ENCODE measurements around the gene BAIAP3.

The BAIAP3 gene

DNA sequence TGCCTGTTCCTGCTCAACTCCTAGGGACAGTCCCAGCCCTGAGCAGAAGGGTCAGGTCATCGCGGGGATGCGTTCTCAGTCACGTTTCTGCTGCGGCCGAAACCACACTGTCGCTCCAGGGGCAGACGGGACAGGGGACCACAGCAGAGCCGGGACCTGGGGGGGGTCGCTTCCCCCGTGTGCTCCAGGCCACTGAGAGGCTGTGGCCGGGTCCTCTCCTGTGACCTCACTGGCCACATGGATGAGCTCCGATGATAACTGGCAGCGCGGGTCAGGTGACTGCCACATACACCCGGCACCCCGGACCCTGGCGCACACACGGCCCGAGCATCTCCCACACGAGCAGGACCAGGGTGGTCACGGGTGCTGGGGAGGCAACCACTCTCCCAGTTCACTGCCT is 31.1 kb downstream of the BAIAP3 start:
- DNase-seq (ENCODE audit: low spot score): no peak
- TF ChIP-seq, protein P1, sequence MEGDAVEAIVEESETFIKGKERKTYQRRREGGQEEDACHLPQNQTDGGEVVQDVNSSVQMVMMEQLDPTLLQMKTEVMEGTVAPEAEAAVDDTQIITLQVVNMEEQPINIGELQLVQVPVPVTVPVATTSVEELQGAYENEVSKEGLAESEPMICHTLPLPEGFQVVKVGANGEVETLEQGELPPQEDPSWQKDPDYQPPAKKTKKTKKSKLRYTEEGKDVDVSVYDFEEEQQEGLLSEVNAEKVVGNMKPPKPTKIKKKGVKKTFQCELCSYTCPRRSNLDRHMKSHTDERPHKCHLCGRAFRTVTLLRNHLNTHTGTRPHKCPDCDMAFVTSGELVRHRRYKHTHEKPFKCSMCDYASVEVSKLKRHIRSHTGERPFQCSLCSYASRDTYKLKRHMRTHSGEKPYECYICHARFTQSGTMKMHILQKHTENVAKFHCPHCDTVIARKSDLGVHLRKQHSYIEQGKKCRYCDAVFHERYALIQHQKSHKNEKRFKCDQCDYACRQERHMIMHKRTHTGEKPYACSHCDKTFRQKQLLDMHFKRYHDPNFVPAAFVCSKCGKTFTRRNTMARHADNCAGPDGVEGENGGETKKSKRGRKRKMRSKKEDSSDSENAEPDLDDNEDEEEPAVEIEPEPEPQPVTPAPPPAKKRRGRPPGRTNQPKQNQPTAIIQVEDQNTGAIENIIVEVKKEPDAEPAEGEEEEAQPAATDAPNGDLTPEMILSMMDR (IDR thresholded peaks at IDR 0.05): no peak
- no peak overlapping the region for H3K4me3 ChIP-seq
- no peak overlapping the region for H3K27ac ChIP-seq

DNA sequence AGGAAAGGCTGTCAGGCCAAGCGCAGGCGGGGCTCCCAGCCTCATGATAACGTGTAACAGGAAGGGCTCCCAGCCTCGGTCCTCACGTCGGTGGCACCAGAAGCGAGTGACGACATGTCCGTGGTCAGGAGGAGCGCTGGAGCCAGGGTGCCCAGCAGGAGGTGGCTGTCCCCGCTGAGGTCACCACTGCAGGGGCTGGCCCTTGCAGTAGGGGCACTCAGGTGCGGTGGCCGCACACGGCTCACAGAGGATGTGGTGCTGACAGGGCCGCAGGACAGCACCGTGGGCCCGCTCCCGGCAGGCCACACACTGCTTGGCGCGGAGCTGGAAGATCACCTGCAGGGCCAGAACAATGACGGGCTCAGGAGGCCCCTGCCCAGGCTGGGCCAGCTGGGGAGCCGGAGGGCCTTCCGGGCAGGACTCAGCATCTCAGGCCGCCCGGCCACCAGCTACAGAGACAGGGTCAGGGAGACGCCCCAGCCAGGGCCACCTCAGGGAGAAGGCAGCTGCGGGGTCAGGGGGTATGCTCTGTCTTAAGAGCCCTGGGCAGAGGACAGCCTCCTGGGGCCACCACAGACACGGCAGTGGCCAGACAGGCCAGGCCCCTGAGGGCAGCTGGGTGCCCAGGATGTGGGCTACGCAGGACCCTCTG is 32.7 kb downstream of the BAIAP3 start:
- H3K4me3 ChIP-seq: no peak overlapping the region
- no peak overlapping the region for H3K27ac ChIP-seq
- TF ChIP-seq, protein P1 (IDR thresholded peaks at IDR 0.05): no peak
- no peak for DNase-seq (ENCODE audit: low spot score)

DNA sequence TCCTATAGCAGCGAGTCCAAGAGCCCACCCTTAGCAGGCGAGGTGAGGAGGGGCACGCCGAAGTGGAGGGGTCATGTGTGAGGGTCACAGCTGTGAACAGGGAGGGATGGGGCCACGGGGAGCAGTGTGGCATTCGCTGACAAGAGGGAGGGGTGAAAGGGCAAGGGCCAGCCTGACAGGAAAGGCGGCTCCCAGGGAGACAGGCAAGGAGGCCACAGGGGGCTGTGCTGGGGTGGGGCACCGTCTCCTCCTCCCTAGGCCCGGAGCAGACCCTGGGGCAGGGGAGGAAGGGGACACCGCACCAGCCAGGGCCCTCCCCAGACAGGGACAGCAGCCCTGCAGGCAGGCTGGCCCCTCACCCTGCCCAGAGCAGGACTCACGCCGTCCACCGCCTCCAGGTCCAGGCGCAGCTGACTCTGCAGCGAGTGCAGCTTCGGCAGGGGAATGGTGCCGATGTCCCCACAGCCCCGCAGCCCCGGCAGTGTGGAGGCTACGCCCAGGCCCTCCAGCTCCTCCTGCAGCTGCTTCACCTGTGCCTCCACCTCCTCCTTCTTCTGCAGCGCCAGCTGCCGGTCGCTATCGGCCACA is 33.4 kb downstream of the BAIAP3 start:
- Histone ChIP-seq H3K27ac (no peak overlapping the region), H3K4me3 (no peak overlapping the region)
- TF ChIP-seq, protein P1 (IDR thresholded peaks at IDR 0.05): no peak
- no peak for DNase-seq (ENCODE audit: low spot score)

DNA sequence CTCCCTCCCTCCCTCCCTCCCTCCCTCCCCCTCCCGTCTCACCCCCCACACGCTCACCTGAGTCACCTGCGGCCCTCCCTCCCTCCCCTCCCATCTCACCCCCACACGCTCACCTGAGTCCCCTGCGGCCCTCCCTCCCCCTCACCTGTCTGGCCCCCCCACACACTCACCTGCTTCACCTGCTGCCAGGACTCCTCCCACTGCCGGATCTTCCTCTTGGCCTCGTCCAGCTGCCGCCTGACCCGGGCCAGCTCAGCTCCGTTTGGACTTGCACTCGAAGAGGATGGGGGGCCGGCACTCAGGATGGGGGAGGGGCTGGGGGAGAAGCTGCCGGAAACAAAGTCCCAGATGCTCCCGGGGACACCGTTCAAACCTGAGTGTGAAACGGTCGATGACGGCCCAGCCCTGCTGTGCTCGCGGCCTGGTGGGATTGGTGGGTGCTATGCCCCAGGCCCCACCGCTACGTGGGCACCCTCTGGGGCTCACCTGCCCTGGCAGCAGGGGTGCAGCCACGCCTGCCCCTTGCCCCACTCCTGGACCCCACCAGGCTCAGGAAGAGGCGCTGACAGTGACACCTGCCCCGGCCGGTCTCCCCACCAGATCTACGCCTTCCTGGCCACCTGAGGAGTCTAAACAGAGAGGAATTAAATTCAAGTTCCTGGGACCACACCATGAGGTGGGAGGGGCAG is 34.2 kb downstream of the BAIAP3 start:
- no peak overlapping the region for H3K27ac ChIP-seq
- no peak for DNase-seq (ENCODE audit: low spot score)
- H3K4me3 ChIP-seq: no peak overlapping the region
- TF ChIP-seq, protein P1 (IDR thresholded peaks at IDR 0.05): no peak

DNA sequence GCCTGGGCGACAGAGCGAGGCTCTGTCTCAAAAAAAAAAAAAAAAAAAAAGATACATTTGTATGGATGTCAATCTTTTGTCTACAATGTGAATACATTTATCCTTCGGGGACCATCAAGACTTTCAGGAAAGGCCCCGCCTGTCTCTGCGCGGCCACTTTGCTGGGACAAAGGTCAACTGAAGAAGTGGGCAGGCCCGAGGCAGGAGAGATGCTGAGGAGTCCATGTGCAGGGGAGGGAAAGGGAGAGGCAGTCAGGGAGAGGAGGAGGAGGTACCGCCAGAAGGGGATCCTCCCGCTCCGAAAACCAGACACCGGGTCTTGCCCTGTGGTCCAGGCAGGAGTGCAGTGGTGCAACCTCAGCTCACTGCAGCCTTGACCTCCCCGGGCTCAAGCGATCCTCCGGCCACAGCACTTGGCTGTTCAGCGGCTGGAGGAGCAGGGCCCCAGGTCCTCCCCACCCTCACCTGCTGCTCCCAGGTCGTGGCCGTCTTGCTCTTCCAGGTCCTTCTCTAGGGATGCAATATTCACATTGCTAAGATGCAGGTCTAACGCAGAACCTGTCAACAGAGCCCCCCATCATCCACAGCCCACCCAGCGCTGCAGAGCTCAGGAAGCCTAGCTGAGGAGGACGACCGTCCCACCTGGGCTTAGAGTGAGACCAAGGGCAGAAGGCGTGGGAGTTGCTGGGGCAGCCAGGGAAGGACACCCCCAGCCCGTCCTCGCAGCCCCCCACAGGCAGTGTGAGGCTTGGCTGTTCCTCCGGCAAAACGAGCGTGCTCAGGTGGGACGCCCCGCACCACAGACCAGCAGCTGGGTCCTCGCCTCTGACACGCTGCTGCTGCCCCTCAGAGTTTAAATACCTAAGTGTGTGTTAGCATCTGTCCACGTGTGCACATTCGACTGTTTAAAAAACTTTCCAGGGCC is 37.9 kb downstream of the BAIAP3 start:
- TF ChIP-seq, protein P1 (IDR thresholded peaks at IDR 0.05): no peak
- DNase-seq (ENCODE audit: low spot score): no peak

DNA sequence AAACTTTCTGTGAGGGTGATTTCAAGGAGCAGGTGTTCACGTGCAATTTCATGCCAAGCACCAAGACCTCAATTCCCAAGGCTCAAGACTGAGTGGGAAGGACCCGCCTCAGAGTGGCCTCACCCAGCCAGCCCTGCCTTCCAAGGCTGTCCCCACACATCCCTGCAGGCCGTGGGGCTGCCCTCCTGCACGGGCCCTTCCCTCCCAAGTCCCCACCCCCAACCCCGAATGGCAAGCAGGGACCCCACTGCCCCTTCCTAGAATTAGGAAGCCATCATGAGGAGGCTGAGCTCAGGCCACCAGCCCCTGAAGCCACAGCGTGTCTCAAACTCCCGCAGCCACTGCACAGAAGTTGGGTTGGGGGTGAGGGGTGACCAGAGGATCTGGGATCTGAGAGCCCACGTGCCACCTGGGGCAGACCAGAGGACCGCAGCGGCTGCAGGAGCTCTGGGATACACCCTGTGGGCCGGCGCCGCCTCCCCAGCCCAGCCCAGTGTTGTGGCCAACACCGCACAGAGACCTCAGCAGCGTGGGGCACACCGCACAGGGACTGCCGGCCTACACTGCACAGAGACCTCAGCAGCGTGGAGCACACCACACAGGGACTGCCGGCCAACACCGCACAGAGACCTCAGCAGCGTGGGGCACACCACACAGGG is 39.0 kb downstream of the BAIAP3 start:
- TF ChIP-seq, protein P1 (IDR thresholded peaks at IDR 0.05): no peak
- no peak for DNase-seq (ENCODE audit: low spot score)
- Histone ChIP-seq H3K4me3 (no peak overlapping the region), H3K27ac (no peak overlapping the region)

More for the DNA sequence above, 37.9 kb downstream of the BAIAP3 start:
- no peak overlapping the region for H3K27ac ChIP-seq
- no peak overlapping the region for H3K4me3 ChIP-seq
